Large intestine (tissue), 3 donors: ENCODE results near the gene TNS1. TPM values are rescaled to one million over a fixed set of nuclear protein-coding genes. Genes with fewer than 3 reads are reported as not detected.

Experiments
- DNase-seq, 2 donors: peaks; one replicate each; pipeline versions ENCODE4 v3.0.0 to v3.0.0-alpha.2; 2013
- H3K27ac ChIP-seq: one replicate; pipeline ENCODE4 v1.5.1; 2013; ENCODE audit warnings: low read length
- H3K27me3 ChIP-seq: 2 replicates; pipeline ENCODE4 v1.6.1; 2013; ENCODE audit warnings: low read length; ENCODE audit not compliant: control insufficient read depth, insufficient read depth
- H3K36me3 ChIP-seq: 2 replicates; pipeline ENCODE4 v1.6.1; 2013; ENCODE audit warnings: low read length; ENCODE audit not compliant: control insufficient read depth, insufficient read depth
- H3K4me1 ChIP-seq: one replicate; pipeline ENCODE4 v1.6.1; 2013; ENCODE audit warnings: low read length; ENCODE audit not compliant: control insufficient read depth, insufficient read depth
- H3K4me3 ChIP-seq: one replicate; pipeline ENCODE4 v1.5.1; 2013; ENCODE audit warnings: low read length
- H3K9me3 ChIP-seq: one replicate; pipeline ENCODE4 v1.6.1; 2013; ENCODE audit warnings: mild to moderate bottlenecking, low read depth, low read length, moderate library complexity; ENCODE audit not compliant: control insufficient read depth
- WGBS: methylation state at CpG from one replicate; pipeline ENCODE4 v1.1.5; 2013; ENCODE audit warnings: low lambda C conversion rate; ENCODE audit not compliant: insufficient coverage; 5-methylcytosine and 5-hydroxymethylcytosine counted together
- polyA plus RNA-seq: library from polyadenylated mRNA; unstranded; fragments of 120-200 nt; gene quantifications from one replicate; pipeline ENCODE4 v1.2.1, GENCODE V29; 2013

The TNS1 gene
- polyA plus RNA-seq, 1 donor: 26.8 TPM

GRCh38 chr2:217998926-217999594 is 3.7 kb downstream of the TNS1 start:
- Histone ChIP-seq H3K27me3 (peaks cover 11% of the 10 kb centered on the region), H3K4me1 (peaks cover 6% of the 10 kb centered on the region), H3K27ac (no peak overlapping the region), H3K36me3 (no peaks in the 10 kb centered on the region), H3K4me3 (no peak overlapping the region), H3K9me3 (no peaks in the 10 kb centered on the region)
- WGBS: no CpG with 5 or more reads among the region's 10 CpGs
- no peak for DNase-seq

GRCh38 chr2:217997510-217997909 is 5.3 kb downstream of the TNS1 start:
- peaks cover 5% of the 10 kb centered on the region for H3K27me3 ChIP-seq
- H3K36me3 ChIP-seq: no peaks in the 10 kb centered on the region
- DNase-seq: no peak
- no peaks in the 10 kb centered on the region for H3K9me3 ChIP-seq
- peaks cover 6% of the 10 kb centered on the region for H3K4me1 ChIP-seq
- no CpG with 5 or more reads among the region's 11 CpGs for WGBS
- H3K27ac ChIP-seq: no peak overlapping the region
- no peak overlapping the region for H3K4me3 ChIP-seq

- DNase-seq: no peak
- H3K4me3 ChIP-seq: no peak overlapping the region
- H3K27ac ChIP-seq: no peak overlapping the region
- no peaks in the 10 kb centered on the region for H3K9me3 ChIP-seq
- peaks cover 6% of the 10 kb centered on the region for H3K4me1 ChIP-seq
- H3K36me3 ChIP-seq: peaks cover under 1% of the 10 kb centered on the region
- 100% methylated on average over 1 of the region's 7 CpGs for WGBS
- H3K27me3 ChIP-seq: no peaks in the 10 kb centered on the region
Measured at GRCh38 chr2:217996361-217996760, 6.4 kb downstream of the TNS1 start.

- no peak overlapping the region for H3K4me3 ChIP-seq
- no peaks in the 10 kb centered on the region for H3K9me3 ChIP-seq
- H3K27ac ChIP-seq: no peak overlapping the region
Measured at GRCh38 chr2:217995731-217996231, 7.0 kb downstream of the TNS1 start.

GRCh38 chr2:217994776-217995274 is 8.0 kb downstream of the TNS1 start:
- H3K4me1 ChIP-seq: peaks cover 6% of the 10 kb centered on the region
- H3K36me3 ChIP-seq: peaks cover 2% of the 10 kb centered on the region
- peaks cover 5% of the 10 kb centered on the region for H3K9me3 ChIP-seq
- DNase-seq: no peak
- no peaks in the 10 kb centered on the region for H3K27me3 ChIP-seq
- H3K27ac ChIP-seq: no peak overlapping the region
- H3K4me3 ChIP-seq: no peak overlapping the region
- WGBS: no CpG with 5 or more reads among the region's 4 CpGs

More at GRCh38 chr2:217995731-217996231, 7.0 kb downstream of the TNS1 start:
- H3K27me3 ChIP-seq: no peaks in the 10 kb centered on the region
- peaks cover 2% of the 10 kb centered on the region for H3K36me3 ChIP-seq
- peaks cover 6% of the 10 kb centered on the region for H3K4me1 ChIP-seq
- WGBS: no CpG with 5 or more reads among the region's 8 CpGs
- no peak for DNase-seq

GRCh38 chr2:217993817-217994463 is 8.9 kb downstream of the TNS1 start:
- Histone ChIP-seq H3K4me3 (no peak overlapping the region), H3K27ac (no peak overlapping the region), H3K36me3 (peaks cover 2% of the 10 kb centered on the region), H3K9me3 (peaks cover 7% of the 10 kb centered on the region), H3K4me1 (peaks cover 6% of the 10 kb centered on the region), H3K27me3 (no peaks in the 10 kb centered on the region)
- DNase-seq: no peak
- WGBS: 100% methylated on average over 1 of the region's 6 CpGs

- 80% methylated on average over 1 of the region's 6 CpGs for WGBS
- Histone ChIP-seq H3K4me3 (no peak overlapping the region), H3K36me3 (peaks cover 2% of the 10 kb centered on the region), H3K27ac (no peak overlapping the region), H3K4me1 (peaks cover 9% of the 10 kb centered on the region), H3K27me3 (no peaks in the 10 kb centered on the region), H3K9me3 (peaks cover 7% of the 10 kb centered on the region)
- no peak for DNase-seq
Measured at GRCh38 chr2:217993138-217993537, 9.7 kb downstream of the TNS1 start.

GRCh38 chr2:217992061-217992460 is 10.7 kb downstream of the TNS1 start:
- no peak overlapping the region for H3K27ac ChIP-seq
- no peak for DNase-seq

GRCh38 chr2:217990791-217991465 is 11.9 kb downstream of the TNS1 start:
- Histone ChIP-seq H3K9me3 (peaks cover 7% of the 10 kb centered on the region), H3K4me1 (peaks cover 7% of the 10 kb centered on the region), H3K27me3 (no peaks in the 10 kb centered on the region), H3K36me3 (peaks cover 2% of the 10 kb centered on the region), H3K27ac (no peak overlapping the region), H3K4me3 (no peak overlapping the region)
- DNase-seq: no peak
- WGBS: no CpG with 5 or more reads among the region's 9 CpGs

More at GRCh38 chr2:217992061-217992460, 10.7 kb downstream of the TNS1 start:
- peaks cover 11% of the 10 kb centered on the region for H3K4me1 ChIP-seq
- no peak overlapping the region for H3K4me3 ChIP-seq
- H3K27me3 ChIP-seq: no peaks in the 10 kb centered on the region
- H3K9me3 ChIP-seq: peaks cover 7% of the 10 kb centered on the region
- H3K36me3 ChIP-seq: peaks cover 2% of the 10 kb centered on the region
- no CpG with 5 or more reads among the region's 3 CpGs for WGBS

- Histone ChIP-seq H3K27ac (no peak overlapping the region), H3K4me1 (peaks cover 5% of the 10 kb centered on the region), H3K27me3 (no peaks in the 10 kb centered on the region), H3K4me3 (no peak overlapping the region), H3K9me3 (peaks cover 7% of the 10 kb centered on the region), H3K36me3 (peaks cover 2% of the 10 kb centered on the region)
- no CpG with 5 or more reads among the region's 3 CpGs for WGBS
- no peak for DNase-seq
Measured at GRCh38 chr2:217990389-217990788, 12.4 kb downstream of the TNS1 start.
